ENCODE data around the gene AP2A1.

Gene AP2A1

DNA sequence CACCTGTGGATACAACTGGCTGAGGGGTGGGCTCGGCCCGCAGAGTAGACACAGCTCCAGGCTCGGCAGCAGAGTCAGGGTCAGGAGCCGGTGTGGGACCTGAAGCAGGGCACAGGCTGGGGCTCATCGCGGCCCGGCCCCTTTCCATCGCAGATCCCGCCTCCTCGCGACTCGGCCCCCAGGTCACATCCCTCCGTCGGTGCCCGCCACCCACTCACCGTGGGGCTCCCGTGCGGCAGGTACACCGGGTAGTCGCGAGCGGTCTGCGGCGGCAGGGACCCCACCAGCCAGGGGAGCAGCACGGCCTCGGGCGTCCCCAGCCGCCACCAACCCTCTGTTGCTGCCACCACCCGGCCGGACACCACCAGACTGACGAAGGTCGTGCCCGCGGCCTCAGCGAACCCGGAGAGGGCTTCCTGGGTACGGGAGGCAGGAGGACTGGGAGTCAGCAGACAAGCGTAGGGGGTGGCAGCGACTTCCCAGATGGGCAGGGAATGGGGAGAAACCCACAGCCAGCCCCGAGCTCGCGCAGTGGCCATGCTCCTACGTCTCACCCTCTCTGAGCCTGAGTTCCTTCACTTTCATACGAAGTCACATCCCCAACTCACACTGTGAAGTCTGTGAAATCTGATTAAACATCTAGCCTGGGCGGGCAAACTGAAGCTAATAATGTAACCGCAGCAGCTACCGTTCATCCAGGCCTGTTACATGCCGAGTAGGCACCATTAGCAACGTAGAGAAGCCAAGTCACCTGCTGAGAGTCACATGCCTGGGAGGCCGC lies 42.5 kb downstream of the AP2A1 start:
- no peak for TF ChIP-seq CTCF (IDR thresholded peaks at IDR 0.05; ENCODE audit: low read depth, low read length)
- peak in 1 of 2 donors; percentile 19 for DNase-seq (ENCODE audit: low read depth in 2 of 2)
- H3K4me3 ChIP-seq (replicated peaks in 1 of 2; ENCODE audit: low read depth in 2 of 2, low read length in 2 of 2): peak overlapping the region; percentile 60 to 66

- no peak for DNase-seq (ENCODE audit: low read depth in 2 of 2)
- H3K4me3 ChIP-seq (replicated peaks in 1 of 2; ENCODE audit: low read depth in 2 of 2, low read length in 2 of 2): no peak overlapping the region
- TF ChIP-seq CTCF (IDR thresholded peaks at IDR 0.05; ENCODE audit: low read depth, low read length): no peak
Measured at GRCh38 chr19:49809941-49810389, 43.2 kb downstream of the AP2A1 start.

GRCh38 chr19:49811328-49811727 lies 44.5 kb downstream of the AP2A1 start:
- no peak for TF ChIP-seq CTCF (IDR thresholded peaks at IDR 0.05; ENCODE audit: low read depth, low read length)
- no peak overlapping the region for H3K4me3 ChIP-seq (replicated peaks in 1 of 2; ENCODE audit: low read depth in 2 of 2, low read length in 2 of 2)
- no peak for DNase-seq (ENCODE audit: low read depth in 2 of 2)

- peak overlapping the region; percentile 69 to 77 for H3K4me3 ChIP-seq (replicated peaks in 1 of 2; ENCODE audit: low read depth in 2 of 2, low read length in 2 of 2)
- no peak for TF ChIP-seq CTCF (IDR thresholded peaks at IDR 0.05; ENCODE audit: low read depth, low read length)
- DNase-seq (ENCODE audit: low read depth in 2 of 2): no peak
Measured at GRCh38 chr19:49812452-49812996, 45.7 kb downstream of the AP2A1 start.

DNA sequence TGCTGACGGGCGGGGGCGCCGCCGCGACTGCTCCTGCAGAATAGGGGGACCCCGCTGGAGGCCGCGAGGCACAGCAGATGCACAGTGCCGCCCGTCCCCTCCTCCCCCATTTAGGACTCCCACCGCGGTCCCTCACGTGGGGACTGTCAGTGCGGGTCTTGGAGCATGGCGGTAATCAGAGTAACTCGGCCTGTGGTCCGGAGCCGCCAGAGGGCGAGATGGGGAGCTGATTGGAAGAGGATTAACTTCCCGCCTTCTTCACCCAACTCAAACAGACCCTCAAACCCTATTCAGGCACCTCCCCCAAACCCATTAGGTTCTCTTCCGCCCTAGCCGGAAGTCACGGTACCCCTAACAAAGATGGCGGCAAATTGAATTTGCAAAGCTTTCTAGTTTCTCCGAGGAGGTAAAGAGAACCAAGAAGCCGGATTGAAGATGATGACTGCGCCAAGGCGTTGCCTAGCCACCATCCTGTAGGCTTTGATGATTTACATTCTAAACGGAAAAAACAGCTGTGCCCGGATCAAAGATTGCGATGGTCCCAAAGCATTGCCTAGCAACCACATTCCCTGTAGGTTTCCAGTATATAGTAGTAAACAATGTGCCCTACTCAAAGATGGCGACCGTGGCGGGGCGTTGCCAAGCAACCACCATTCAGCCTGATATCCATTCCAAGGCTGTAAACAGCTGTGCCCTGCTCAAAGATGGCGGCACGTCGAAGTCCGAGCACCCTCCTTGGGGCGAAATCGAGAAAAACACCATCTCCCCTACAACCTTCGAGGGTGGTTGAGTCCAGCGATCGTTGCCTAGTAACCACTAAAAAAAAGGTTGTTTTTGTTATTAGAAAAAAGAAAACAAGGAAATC lies 46.4 kb downstream of the AP2A1 start, which contains the start of gene FUZ:
FUZ (minus strand) TSS at position 296 of the 865 bp plus-strand sequence; CDS start at position 110, 186 bp downstream.
- TF ChIP-seq CTCF (IDR thresholded peaks at IDR 0.05; ENCODE audit: low read depth, low read length): no peak
- DNase-seq (ENCODE audit: low read depth in 2 of 2): peak; percentile 99 to 100
- peak within 1 kb of the TSS; percentile 69 to 77 for H3K4me3 ChIP-seq (replicated peaks in 1 of 2; ENCODE audit: low read depth in 2 of 2, low read length in 2 of 2)

DNA sequence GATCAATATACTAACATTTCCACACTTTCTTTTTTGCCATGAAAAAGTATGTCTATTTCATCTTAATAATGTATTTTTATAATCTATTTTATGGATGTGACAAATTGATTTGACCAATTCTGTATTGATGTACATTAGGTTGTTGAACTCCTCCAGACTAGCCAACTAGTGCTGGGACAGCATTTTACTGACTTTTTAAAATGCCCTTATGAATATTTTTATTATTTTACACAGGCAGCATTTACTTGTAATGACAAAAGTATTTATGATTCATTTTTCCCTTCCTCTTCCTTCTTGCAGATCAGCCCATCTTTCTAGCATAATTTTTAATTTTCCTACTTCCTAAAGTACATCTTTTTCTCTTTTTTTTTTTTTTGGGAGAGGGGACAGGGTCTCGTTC lies 47.2 kb downstream of the AP2A1 start:
- peak overlapping the region in 1 of 2 donors; percentile 77 for H3K4me3 ChIP-seq (replicated peaks in 1 of 2; ENCODE audit: low read depth in 2 of 2, low read length in 2 of 2)
- no peak for TF ChIP-seq CTCF (IDR thresholded peaks at IDR 0.05; ENCODE audit: low read depth, low read length)
- peak in 1 of 2 donors; percentile 36 for DNase-seq (ENCODE audit: low read depth in 2 of 2)
